ENCODE data around the gene PDCD4. TPM values are rescaled to one million over a fixed set of nuclear protein-coding genes. Genes with fewer than 3 reads are reported as not detected.

The PDCD4 gene
- total and polyA plus RNA-seq, 2 of the 8 experiments (the other 6 are each of a cell fraction or from before 2014, with no cell fraction given), result 3.3 to 26.8 TPM

- TF ChIP-seq EP300 (IDR thresholded peaks at IDR 0.05; ENCODE audit: borderline replicate concordance in 1 of 2, low read depth in 2 of 2, low read length in 2 of 2) (0 out of 3 replicates have a peak, but pooled peaks of 1 of the 2 experiments have one; percentile 11), NANOG (IDR thresholded peaks at IDR 0.05; ENCODE audit: insufficient read depth, low read depth, low read length, poor library complexity, severe bottlenecking) (no peak), RXRA (IDR thresholded peaks at IDR 0.05; ENCODE audit: insufficient read depth, low read depth, low read length) (no peak), POLR2AphosphoS5 (IDR thresholded peaks at IDR 0.05; ENCODE audit: low read depth, low read length) (peak; percentile 71; the same call in 1 of the 2 replicates), HDAC2 (IDR thresholded peaks at IDR 0.05; ENCODE audit: borderline replicate concordance in 1 of 2, low read depth in 2 of 2, low read length in 2 of 2) (peak in 1 of 2 experiments; percentile 20; a peak in 1 of 4 replicates), SP1 (IDR thresholded peaks at IDR 0.05; ENCODE audit: low read depth, low read length) (no peak; the same call in 1 of the 2 replicates), SRF (IDR thresholded peaks at IDR 0.05; ENCODE audit: low read depth, low read length) (peak; percentile 35; the same call in 1 of the 2 replicates), ZNF274 (IDR thresholded peaks at IDR 0.05; ENCODE audit: borderline replicate concordance, extremely low read depth, low read length) (no peak), FOSL1 (IDR thresholded peaks at IDR 0.05; ENCODE audit: insufficient read depth, low read depth, low read length) (no peak), KDM5A (IDR thresholded peaks at IDR 0.05; ENCODE audit: low read length) (no peak)
Measured at GRCh38 chr10:110918643-110919348, 47.1 kb downstream of the PDCD4 start, which contains the start of gene BBIP1 (continued).
